HG03064 (cell line): ENCODE data around the gene ANLN.

ENCODE experiments used
- ATAC-seq: cut with Tn5 transposase; IDR thresholded peaks from one replicate; pipeline ENCODE4 v1.9.1; 2021; ENCODE audit warnings: low read depth; ENCODE audit not compliant: unreplicated experiment

The ANLN gene

GRCh38 chr7:36389371-36390198 lies at the start of gene ANLN:
Gene ANLN, plus strand, starts transcription at chr7:36389862. Its CDS starts 165 bp downstream, at chr7:36390027.
- peak; percentile 68 for ATAC-seq

GRCh38 chr7:36343548-36343947 lies 46.1 kb upstream of the ANLN start:
- ATAC-seq, result no peak

GRCh38 chr7:36344622-36345021 lies 45.0 kb upstream of the ANLN start:
- no peak for ATAC-seq

GRCh38 chr7:36346260-36346831 lies 43.3 kb upstream of the ANLN start:
- ATAC-seq, result no peak

- no peak for ATAC-seq
Observed at GRCh38 chr7:36348256-36348655, 41.4 kb upstream of the ANLN start.

- no peak for ATAC-seq
Observed at GRCh38 chr7:36348771-36349170, 40.9 kb upstream of the ANLN start.

GRCh38 chr7:36349626-36350025 lies 40.0 kb upstream of the ANLN start:
- no peak for ATAC-seq

- no peak for ATAC-seq
Observed at GRCh38 chr7:36355490-36355889, 34.2 kb upstream of the ANLN start.

- ATAC-seq, result no peak
Observed at GRCh38 chr7:36357054-36357453, 32.6 kb upstream of the ANLN start.

GRCh38 chr7:36358589-36358988 lies 31.1 kb upstream of the ANLN start:
- ATAC-seq, result no peak

- ATAC-seq, result no peak
Observed at GRCh38 chr7:36360244-36360643, 29.4 kb upstream of the ANLN start.

- ATAC-seq, result no peak
Observed at GRCh38 chr7:36361227-36361626, 28.4 kb upstream of the ANLN start.

- ATAC-seq, result no peak
Observed at GRCh38 chr7:36363515-36363914, 26.1 kb upstream of the ANLN start.

- ATAC-seq, result peak; percentile 4
Observed at GRCh38 chr7:36366005-36366717, 23.5 kb upstream of the ANLN start.

- peak; percentile 97 for ATAC-seq
Observed at GRCh38 chr7:36366718-36367560, 22.7 kb upstream of the ANLN start.

GRCh38 chr7:36367561-36368077 lies 22.0 kb upstream of the ANLN start:
- no peak for ATAC-seq

- no peak for ATAC-seq
Observed at GRCh38 chr7:36368496-36368895, 21.2 kb upstream of the ANLN start.

- no peak for ATAC-seq
Observed at GRCh38 chr7:36369171-36369570, 20.5 kb upstream of the ANLN start.

- no peak for ATAC-seq
Observed at GRCh38 chr7:36370046-36370445, 19.6 kb upstream of the ANLN start.

- ATAC-seq, result no peak
Observed at GRCh38 chr7:36372156-36372555, 17.5 kb upstream of the ANLN start.
